K562 (cell line): ENCODE measurements around the gene SERGEF. TPM values are rescaled to one million over a fixed set of nuclear protein-coding genes. Genes with fewer than 3 reads are reported as not detected.
A peak's percentile ranks its signal among the peaks of the same experiment; 100 is the strongest.

Experiments
- ATF7 ChIP-seq: fragments of 450-650 bp; IDR thresholded peaks from 2 replicates; pipeline ENCODE4 v1.7.1; 2014; ENCODE audit warnings: mild to moderate bottlenecking, moderate library complexity
- CC2D1A ChIP-seq: fragments of 450-650 bp; IDR thresholded peaks from 2 replicates; pipeline ENCODE4 v1.6.1; 2017; ENCODE audit warnings: mild to moderate bottlenecking
- JUND ChIP-seq, 2 experiments: IDR thresholded peaks; 2 replicates in 1 of 2; 3 replicates in 1 of 2; pipeline ENCODE4 v1.6.1; 2011; ENCODE audit warnings: borderline replicate concordance in 2 of 2, low read depth in 2 of 2, low read length in 2 of 2, improper control_type of control experiment in 1 of 2, missing biosample characterization in 1 of 2, missing genetic modification characterization in 1 of 2, missing genetic modification reagents in 1 of 2
- LEF1 ChIP-seq: fragments of 450-650 bp; IDR thresholded peaks from 2 replicates; pipeline ENCODE4 v1.6.1; 2016; ENCODE audit warnings: mild to moderate bottlenecking
- PTRF ChIP-seq: fragments of 450-650 bp; IDR thresholded peaks from 2 replicates; pipeline ENCODE4 v1.6.1; 2016; ENCODE audit warnings: mild to moderate bottlenecking, missing genetic modification characterization, missing compliant biosample characterization
- RAD21 ChIP-seq, 2 experiments: fragments of 250-450 bp in 1 of 2; fragments of 450-650 bp in 1 of 2; sonication (Bioruptor Pico) in 1 of 2; formaldehyde crosslinking in 1 of 2; IDR thresholded peaks in 1 of 2; conservative IDR thresholded peaks in 1 of 2; 2 replicates each; pipeline versions ENCODE4 v1.4.0 to v1.8.0; 2020 to 2022; ENCODE audit warnings: mild to moderate bottlenecking in 2 of 2, moderate library complexity in 1 of 2
- SMC3 ChIP-seq: conservative IDR thresholded peaks from 2 replicates; pipeline ENCODE4 v1.6.1; 2011; ENCODE audit warnings: low read depth, low read length, improper control_type of control experiment; ENCODE audit not compliant: insufficient read depth
- ZFX ChIP-seq: sonication (generic); formaldehyde crosslinking; IDR thresholded peaks from 2 replicates; pipeline ENCODE4 v1.8.0; 2022; ENCODE audit warnings: mild to moderate bottlenecking, missing genetic modification reagents, moderate library complexity
- polyA plus RNA-seq, 8 experiments: library from polyadenylated mRNA; depleted of rRNA in 4 of 8; stranded (reverse) in 5 of 8; unstranded in 3 of 8; fragments of >200 nt; fragmentation: Nextera tagmentation in 2 of 8; fragmentation: Illumina TruSeq in 1 of 8; extraction: Ambion mirVana in 2 of 8; extraction: Trizol in 1 of 8; gene quantifications; 2 replicates each; pipeline versions ENCODE4 v1.2.1 to v1.2.3, GENCODE V29; 2011 to 2014; ENCODE audit warnings: inconsistent platforms in 1 of 8, missing spikeins in 1 of 8
- total RNA-seq, 7 experiments: library from RNA; depleted of rRNA in 6 of 7; stranded (reverse); fragments of >200 nt in 6 of 7; fragmentation: Illumina TruSeq in 2 of 7; extraction: Trizol in 2 of 7; gene quantifications; 2 replicates each; pipeline versions ENCODE4 v1.2.1 to v1.2.3, GENCODE V29; 2011 to 2021; ENCODE audit warnings: low replicate concordance in 1 of 7
- TF ChIP-seq, protein P1 (sequence below), 2 experiments: fragments of 450-650 bp; conservative IDR thresholded peaks; 2 replicates each; pipeline ENCODE4 v1.6.1; 2017; ENCODE audit warnings: mild to moderate bottlenecking in 2 of 2, moderate library complexity in 2 of 2
- TF ChIP-seq, protein P2 (sequence below), 3 experiments: IDR thresholded peaks in 2 of 3; conservative IDR thresholded peaks in 1 of 3; 2 replicates each; pipeline ENCODE4 v1.5.1; 2011 to 2012; ENCODE audit warnings: low read length in 3 of 3, mild to moderate bottlenecking in 3 of 3, control low read depth in 2 of 3, improper control_type of control experiment in 1 of 3, inconsistent platforms in 1 of 3, low read depth in 1 of 3, mixed read lengths in 1 of 3, moderate library complexity in 1 of 3; ENCODE audit not compliant: insufficient read depth in 2 of 3
- TF ChIP-seq, protein P3 (sequence below): sonication (generic); formaldehyde crosslinking; IDR thresholded peaks from 2 replicates; pipeline ENCODE4 v1.8.0; 2022; ENCODE audit warnings: mild to moderate bottlenecking, missing genetic modification reagents
- TF ChIP-seq, protein P4 (sequence below): fragments of 450-650 bp; formaldehyde crosslinking; IDR thresholded peaks from 2 replicates; pipeline ENCODE4 v1.4.0; 2020; ENCODE audit warnings: mild to moderate bottlenecking, moderate library complexity
- TF ChIP-seq, protein P5 (sequence below), 2 experiments: fragments of 450-650 bp in 1 of 2; IDR thresholded peaks; 2 replicates each; pipeline ENCODE4 v1.6.1; 2011 to 2017; ENCODE audit warnings: low read depth in 2 of 2, antibody characterized with exemption in 1 of 2, borderline replicate concordance in 1 of 2, low read length in 1 of 2, mild to moderate bottlenecking in 1 of 2, mixed read lengths in 1 of 2; ENCODE audit not compliant: control insufficient read depth in 1 of 2

SERGEF gene
- total and polyA plus RNA-seq, 9 of the 15 experiments (the other 6 are each of a cell fraction or from before 2014, with no cell fraction given), result 10.2 to 28.0 (median 19.9) TPM

DNA sequence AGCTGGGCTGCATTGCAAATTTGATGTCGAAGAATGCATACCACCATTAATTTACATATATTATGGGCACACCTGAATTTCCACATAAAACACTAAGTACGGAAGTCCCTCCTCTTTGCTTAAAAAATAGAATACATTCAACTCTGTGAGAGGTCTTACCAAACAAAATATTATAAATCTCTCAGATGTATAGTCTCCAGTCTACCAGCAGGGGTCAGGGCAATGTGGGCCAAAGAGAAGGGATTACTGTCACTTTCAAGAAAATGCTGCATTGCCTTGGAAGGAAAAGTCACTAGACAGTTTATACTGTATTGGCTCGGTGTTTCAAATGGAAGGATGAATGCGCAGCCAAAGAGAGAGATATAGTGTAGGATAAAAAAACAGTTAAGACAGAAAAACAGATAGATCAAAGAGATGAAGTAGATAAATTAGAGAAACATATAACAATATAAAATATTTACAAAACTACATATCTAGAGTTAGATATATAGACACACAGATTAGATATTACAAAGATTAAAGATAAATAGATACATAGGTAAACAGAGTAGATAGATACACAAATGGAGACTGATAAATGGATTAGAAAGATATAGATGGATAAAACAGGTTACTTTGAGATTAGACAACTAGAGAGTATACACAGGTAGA, 20.9 kb downstream of the SERGEF start (continued):
- TF ChIP-seq, protein P1, sequence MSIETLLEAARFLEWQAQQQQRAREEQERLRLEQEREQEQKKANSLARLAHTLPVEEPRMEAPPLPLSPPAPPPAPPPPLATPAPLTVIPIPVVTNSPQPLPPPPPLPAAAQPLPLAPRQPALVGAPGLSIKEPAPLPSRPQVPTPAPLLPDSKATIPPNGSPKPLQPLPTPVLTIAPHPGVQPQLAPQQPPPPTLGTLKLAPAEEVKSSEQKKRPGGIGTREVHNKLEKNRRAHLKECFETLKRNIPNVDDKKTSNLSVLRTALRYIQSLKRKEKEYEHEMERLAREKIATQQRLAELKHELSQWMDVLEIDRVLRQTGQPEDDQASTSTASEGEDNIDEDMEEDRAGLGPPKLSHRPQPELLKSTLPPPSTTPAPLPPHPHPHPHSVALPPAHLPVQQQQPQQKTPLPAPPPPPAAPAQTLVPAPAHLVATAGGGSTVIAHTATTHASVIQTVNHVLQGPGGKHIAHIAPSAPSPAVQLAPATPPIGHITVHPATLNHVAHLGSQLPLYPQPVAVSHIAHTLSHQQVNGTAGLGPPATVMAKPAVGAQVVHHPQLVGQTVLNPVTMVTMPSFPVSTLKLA (conservative IDR thresholded peaks at IDR 0.05), result 0 out of 4 replicates have a peak, but pooled peaks of 1 of the 2 experiments have one; percentile 26
- TF ChIP-seq, protein P2, sequence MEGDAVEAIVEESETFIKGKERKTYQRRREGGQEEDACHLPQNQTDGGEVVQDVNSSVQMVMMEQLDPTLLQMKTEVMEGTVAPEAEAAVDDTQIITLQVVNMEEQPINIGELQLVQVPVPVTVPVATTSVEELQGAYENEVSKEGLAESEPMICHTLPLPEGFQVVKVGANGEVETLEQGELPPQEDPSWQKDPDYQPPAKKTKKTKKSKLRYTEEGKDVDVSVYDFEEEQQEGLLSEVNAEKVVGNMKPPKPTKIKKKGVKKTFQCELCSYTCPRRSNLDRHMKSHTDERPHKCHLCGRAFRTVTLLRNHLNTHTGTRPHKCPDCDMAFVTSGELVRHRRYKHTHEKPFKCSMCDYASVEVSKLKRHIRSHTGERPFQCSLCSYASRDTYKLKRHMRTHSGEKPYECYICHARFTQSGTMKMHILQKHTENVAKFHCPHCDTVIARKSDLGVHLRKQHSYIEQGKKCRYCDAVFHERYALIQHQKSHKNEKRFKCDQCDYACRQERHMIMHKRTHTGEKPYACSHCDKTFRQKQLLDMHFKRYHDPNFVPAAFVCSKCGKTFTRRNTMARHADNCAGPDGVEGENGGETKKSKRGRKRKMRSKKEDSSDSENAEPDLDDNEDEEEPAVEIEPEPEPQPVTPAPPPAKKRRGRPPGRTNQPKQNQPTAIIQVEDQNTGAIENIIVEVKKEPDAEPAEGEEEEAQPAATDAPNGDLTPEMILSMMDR (IDR thresholded peaks at IDR 0.05 in 2 of 3, conservative IDR thresholded peaks at IDR 0.05 in 1 of 3; ENCODE audit: insufficient read depth in 2 of 3, low read depth in 1 of 3, low read length in 3 of 3), result peak; percentile 64 to 88 (median 75)
- TF ChIP-seq SMC3, result peak; percentile 54
- TF ChIP-seq ATF7, result no peak
- no peak for TF ChIP-seq PTRF (tag)
- no peak for TF ChIP-seq ZFX (CRISPR knock-in tag)
- 0 out of 2 replicates have a peak, but pooled peaks have one; percentile 12 for TF ChIP-seq CC2D1A
- TF ChIP-seq LEF1, result 0 out of 2 replicates have a peak, but pooled peaks have one; percentile 20
- 0 out of 2 replicates have a peak, but pooled peaks have one; percentile 14 for TF ChIP-seq JUND (IDR thresholded peaks at IDR 0.05; ENCODE audit: borderline replicate concordance, low read depth, low read length)
- TF ChIP-seq JUND (tag; IDR thresholded peaks at IDR 0.05; ENCODE audit: borderline replicate concordance, low read depth, low read length), result no peak
- TF ChIP-seq, protein P3, sequence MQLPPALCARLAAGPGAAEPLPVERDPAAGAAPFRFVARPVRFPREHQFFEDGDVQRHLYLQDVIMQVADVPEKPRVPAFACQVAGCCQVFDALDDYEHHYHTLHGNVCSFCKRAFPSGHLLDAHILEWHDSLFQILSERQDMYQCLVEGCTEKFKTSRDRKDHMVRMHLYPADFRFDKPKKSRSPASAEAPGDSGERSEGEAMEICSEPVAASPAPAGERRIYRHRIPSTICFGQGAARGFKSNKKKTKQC (CRISPR knock-in tag), result no peak
- TF ChIP-seq, protein P4, sequence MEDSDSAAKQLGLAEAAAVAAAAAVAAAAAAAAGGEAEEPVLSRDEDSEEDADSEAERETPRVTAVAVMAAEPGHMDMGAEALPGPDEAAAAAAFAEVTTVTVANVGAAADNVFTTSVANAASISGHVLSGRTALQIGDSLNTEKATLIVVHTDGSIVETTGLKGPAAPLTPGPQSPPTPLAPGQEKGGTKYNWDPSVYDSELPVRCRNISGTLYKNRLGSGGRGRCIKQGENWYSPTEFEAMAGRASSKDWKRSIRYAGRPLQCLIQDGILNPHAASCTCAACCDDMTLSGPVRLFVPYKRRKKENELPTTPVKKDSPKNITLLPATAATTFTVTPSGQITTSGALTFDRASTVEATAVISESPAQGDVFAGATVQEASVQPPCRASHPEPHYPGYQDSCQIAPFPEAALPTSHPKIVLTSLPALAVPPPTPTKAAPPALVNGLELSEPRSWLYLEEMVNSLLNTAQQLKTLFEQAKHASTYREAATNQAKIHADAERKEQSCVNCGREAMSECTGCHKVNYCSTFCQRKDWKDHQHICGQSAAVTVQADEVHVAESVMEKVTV (CRISPR knock-in tag), result peak; percentile 32; the same call in 1 of the 2 replicates
- peak; percentile 60 to 77 for TF ChIP-seq RAD21 (CRISPR knock-in tag; conservative IDR thresholded peaks at IDR 0.05 in 1 of 2, IDR thresholded peaks at IDR 0.05 in 1 of 2)
- TF ChIP-seq, protein P5, sequence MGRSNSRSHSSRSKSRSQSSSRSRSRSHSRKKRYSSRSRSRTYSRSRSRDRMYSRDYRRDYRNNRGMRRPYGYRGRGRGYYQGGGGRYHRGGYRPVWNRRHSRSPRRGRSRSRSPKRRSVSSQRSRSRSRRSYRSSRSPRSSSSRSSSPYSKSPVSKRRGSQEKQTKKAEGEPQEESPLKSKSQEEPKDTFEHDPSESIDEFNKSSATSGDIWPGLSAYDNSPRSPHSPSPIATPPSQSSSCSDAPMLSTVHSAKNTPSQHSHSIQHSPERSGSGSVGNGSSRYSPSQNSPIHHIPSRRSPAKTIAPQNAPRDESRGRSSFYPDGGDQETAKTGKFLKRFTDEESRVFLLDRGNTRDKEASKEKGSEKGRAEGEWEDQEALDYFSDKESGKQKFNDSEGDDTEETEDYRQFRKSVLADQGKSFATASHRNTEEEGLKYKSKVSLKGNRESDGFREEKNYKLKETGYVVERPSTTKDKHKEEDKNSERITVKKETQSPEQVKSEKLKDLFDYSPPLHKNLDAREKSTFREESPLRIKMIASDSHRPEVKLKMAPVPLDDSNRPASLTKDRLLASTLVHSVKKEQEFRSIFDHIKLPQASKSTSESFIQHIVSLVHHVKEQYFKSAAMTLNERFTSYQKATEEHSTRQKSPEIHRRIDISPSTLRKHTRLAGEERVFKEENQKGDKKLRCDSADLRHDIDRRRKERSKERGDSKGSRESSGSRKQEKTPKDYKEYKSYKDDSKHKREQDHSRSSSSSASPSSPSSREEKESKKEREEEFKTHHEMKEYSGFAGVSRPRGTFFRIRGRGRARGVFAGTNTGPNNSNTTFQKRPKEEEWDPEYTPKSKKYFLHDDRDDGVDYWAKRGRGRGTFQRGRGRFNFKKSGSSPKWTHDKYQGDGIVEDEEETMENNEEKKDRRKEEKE (IDR thresholded peaks at IDR 0.05; ENCODE audit: borderline replicate concordance in 1 of 2, control insufficient read depth in 1 of 2, low read depth in 2 of 2, low read length in 1 of 2), result no peak
